ENCODE data around the gene FXYD1.

DNA sequence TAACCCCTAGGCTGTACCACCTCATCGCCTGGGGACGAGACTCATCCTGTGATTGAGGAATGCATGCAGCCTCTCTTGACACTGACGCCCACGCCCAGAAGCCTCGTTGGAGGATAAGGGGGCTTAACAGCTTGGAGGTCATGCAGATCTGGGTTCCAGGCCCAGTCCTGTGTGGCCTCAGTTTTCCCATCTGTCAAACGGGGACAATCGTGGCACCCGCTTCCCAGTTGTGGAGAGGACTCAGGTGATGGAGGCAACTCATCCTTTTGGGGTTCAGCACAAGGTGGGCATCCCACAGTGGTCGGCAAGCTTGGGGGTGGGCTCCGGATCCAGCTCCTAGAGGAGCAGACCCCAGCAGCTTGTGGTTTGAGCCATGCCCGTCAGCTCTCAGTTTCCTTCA lies 2.4 kb upstream of the FXYD1 start:
- TF ChIP-seq, protein P1, sequence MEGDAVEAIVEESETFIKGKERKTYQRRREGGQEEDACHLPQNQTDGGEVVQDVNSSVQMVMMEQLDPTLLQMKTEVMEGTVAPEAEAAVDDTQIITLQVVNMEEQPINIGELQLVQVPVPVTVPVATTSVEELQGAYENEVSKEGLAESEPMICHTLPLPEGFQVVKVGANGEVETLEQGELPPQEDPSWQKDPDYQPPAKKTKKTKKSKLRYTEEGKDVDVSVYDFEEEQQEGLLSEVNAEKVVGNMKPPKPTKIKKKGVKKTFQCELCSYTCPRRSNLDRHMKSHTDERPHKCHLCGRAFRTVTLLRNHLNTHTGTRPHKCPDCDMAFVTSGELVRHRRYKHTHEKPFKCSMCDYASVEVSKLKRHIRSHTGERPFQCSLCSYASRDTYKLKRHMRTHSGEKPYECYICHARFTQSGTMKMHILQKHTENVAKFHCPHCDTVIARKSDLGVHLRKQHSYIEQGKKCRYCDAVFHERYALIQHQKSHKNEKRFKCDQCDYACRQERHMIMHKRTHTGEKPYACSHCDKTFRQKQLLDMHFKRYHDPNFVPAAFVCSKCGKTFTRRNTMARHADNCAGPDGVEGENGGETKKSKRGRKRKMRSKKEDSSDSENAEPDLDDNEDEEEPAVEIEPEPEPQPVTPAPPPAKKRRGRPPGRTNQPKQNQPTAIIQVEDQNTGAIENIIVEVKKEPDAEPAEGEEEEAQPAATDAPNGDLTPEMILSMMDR (IDR thresholded peaks at IDR 0.05), result no peak
- no peak for TF ChIP-seq POLR2A (IDR thresholded peaks at IDR 0.05; ENCODE audit: low read length)
- no peak for TF ChIP-seq MAFK (IDR thresholded peaks at IDR 0.05; ENCODE audit: partially characterized antibody)
- no peak for TF ChIP-seq CHD2 (IDR thresholded peaks at IDR 0.05; ENCODE audit: low read length, partially characterized antibody)
- TF ChIP-seq FOSL2 (IDR thresholded peaks at IDR 0.05), result no peak
- no peak for TF ChIP-seq FOSL2 (CRISPR knock-in tag; IDR thresholded peaks at IDR 0.05)
- TF ChIP-seq, protein P2, sequence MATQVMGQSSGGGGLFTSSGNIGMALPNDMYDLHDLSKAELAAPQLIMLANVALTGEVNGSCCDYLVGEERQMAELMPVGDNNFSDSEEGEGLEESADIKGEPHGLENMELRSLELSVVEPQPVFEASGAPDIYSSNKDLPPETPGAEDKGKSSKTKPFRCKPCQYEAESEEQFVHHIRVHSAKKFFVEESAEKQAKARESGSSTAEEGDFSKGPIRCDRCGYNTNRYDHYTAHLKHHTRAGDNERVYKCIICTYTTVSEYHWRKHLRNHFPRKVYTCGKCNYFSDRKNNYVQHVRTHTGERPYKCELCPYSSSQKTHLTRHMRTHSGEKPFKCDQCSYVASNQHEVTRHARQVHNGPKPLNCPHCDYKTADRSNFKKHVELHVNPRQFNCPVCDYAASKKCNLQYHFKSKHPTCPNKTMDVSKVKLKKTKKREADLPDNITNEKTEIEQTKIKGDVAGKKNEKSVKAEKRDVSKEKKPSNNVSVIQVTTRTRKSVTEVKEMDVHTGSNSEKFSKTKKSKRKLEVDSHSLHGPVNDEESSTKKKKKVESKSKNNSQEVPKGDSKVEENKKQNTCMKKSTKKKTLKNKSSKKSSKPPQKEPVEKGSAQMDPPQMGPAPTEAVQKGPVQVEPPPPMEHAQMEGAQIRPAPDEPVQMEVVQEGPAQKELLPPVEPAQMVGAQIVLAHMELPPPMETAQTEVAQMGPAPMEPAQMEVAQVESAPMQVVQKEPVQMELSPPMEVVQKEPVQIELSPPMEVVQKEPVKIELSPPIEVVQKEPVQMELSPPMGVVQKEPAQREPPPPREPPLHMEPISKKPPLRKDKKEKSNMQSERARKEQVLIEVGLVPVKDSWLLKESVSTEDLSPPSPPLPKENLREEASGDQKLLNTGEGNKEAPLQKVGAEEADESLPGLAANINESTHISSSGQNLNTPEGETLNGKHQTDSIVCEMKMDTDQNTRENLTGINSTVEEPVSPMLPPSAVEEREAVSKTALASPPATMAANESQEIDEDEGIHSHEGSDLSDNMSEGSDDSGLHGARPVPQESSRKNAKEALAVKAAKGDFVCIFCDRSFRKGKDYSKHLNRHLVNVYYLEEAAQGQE (IDR thresholded peaks at IDR 0.05), result no peak
- no peak for TF ChIP-seq RAD21 (conservative IDR thresholded peaks at IDR 0.05 in 1 of 2, IDR thresholded peaks at IDR 0.05 in 1 of 2)

Data from A549 (cell line).